K562 (cell line): ENCODE data around the gene HOXA11. TPM values are rescaled to one million over a fixed set of nuclear protein-coding genes. Genes with fewer than 3 reads are reported as not detected.

Experiments
- ATAC-seq: fragments of 200-7000 bp; cut with Tn5 transposase; 3 replicates; pipeline ENCODE4 v1.9.1; 2020; ENCODE audit warnings: moderate library complexity
- BruUV-seq: library from RNA; stranded (reverse); fragments of 400-500 nt; replicated peaks from 2 replicates; lab custom pipeline; 2021; lab: Mats Ljungman, UMichigan
- CTCF ChIA-PET: fragments of 300-600 bp; formaldehyde crosslinking; extraction: SDS; loops from one replicate; lab custom pipeline; 2021; ENCODE audit warnings: low intra/inter-chr PET ratio; lab: Yijun Ruan, JAX
- POLR2A ChIA-PET: fragments of 300-600, 350-650 bp; sonication (Branson Sonifier 250); formaldehyde crosslinking; extraction: SDS; loops from one replicate; lab custom pipeline; 2021; ENCODE audit warnings: antibody characterized with exemption, inconsistent platforms; lab: Yijun Ruan, JAX
- DNase-seq, 4 experiments: peaks; one replicate each; pipeline versions ENCODE4 v3.0.0 to v3.0.0-alpha.2; 2011 to 2018; ENCODE audit warnings: low spot score in 3 of 4, mixed read lengths in 3 of 4; ENCODE audit errors: extremely low read depth in 1 of 4
- FAIRE-seq: peaks from 2 replicates; lab custom pipeline; 2011; peaks lifted over from hg19 to GRCh38; lab: Jason Lieb, UNC
- H2AFZ ChIP-seq: 2 replicates; pipeline ENCODE4 v1.6.0; 2011; ENCODE audit warnings: low read depth, low read length, control low read depth, inconsistent platforms
- H3K27ac ChIP-seq: fragments of 200-600 bp; 3 replicates; pipeline ENCODE4 v1.8.0; 2011; ENCODE audit warnings: low read depth, mild to moderate bottlenecking, control low read depth, inconsistent platforms, low read length, moderate library complexity, mixed read lengths; ENCODE audit errors: extremely low read depth
- H3K27me3 ChIP-seq, 2 experiments: fragments of 300-600 bp in 1 of 2; 2 replicates in 1 of 2; 3 replicates in 1 of 2; pipeline versions ENCODE4 v1.6.0 to v1.8.0; 2011; ENCODE audit warnings: inconsistent platforms in 2 of 2, low read length in 2 of 2, mild to moderate bottlenecking in 1 of 2, mixed read lengths in 1 of 2, moderate library complexity in 1 of 2; ENCODE audit not compliant: control insufficient read depth in 2 of 2, insufficient read depth in 2 of 2
- H3K36me3 ChIP-seq: fragments of 300-600 bp; 3 replicates; pipeline ENCODE4 v1.8.0; 2011; ENCODE audit warnings: mild to moderate bottlenecking, low read length, inconsistent platforms; ENCODE audit not compliant: control insufficient read depth, insufficient read depth
- H3K4me1 ChIP-seq, 2 experiments: fragments of 200-600 bp in 1 of 2; replicated peaks in 1 of 2; 2 replicates in 1 of 2; 3 replicates in 1 of 2; pipeline versions ENCODE4 v1.5.1 to v1.8.0; 2011; ENCODE audit warnings: inconsistent platforms in 2 of 2, low read length in 2 of 2, mild to moderate bottlenecking in 1 of 2, mixed read lengths in 1 of 2, moderate library complexity in 1 of 2; ENCODE audit not compliant: control insufficient read depth in 2 of 2, insufficient read depth in 2 of 2
- H3K4me2 ChIP-seq: 2 replicates; pipeline ENCODE4 v1.6.1; 2011; ENCODE audit warnings: low read length, control low read depth, inconsistent platforms, mixed read lengths; ENCODE audit not compliant: insufficient read depth
- H3K4me3 ChIP-seq: fragments of 200-600 bp; sonication (generic), shearing (Covaris generic); 2 replicates; pipeline ENCODE4 v1.5.1; 2016; ENCODE audit warnings: control low read depth, inconsistent platforms
- H3K79me2 ChIP-seq: fragments of 200-600 bp; 3 replicates; pipeline ENCODE4 v1.8.0; 2011; ENCODE audit warnings: low read length, inconsistent platforms; ENCODE audit not compliant: control insufficient read depth, insufficient read depth
- H3K9ac ChIP-seq, 2 experiments: 2 replicates each; pipeline versions ENCODE4 v1.6.0 to v1.6.1; 2011; ENCODE audit warnings: low read depth in 2 of 2, low read length in 2 of 2, control low read depth in 1 of 2, inconsistent platforms in 1 of 2, mild to moderate bottlenecking in 1 of 2, mixed read lengths in 1 of 2; ENCODE audit not compliant: insufficient read depth in 1 of 2
- H3K9me1 ChIP-seq: one replicate; pipeline ENCODE4 v1.6.0; 2011; ENCODE audit warnings: inconsistent platforms, mild to moderate bottlenecking, low read length, moderate library complexity; ENCODE audit not compliant: control insufficient read depth, insufficient read depth
- H3K9me3 ChIP-seq: replicated peaks from 2 replicates; pipeline ENCODE4 v1.5.1; 2011; ENCODE audit warnings: low read depth, low read length, inconsistent platforms; ENCODE audit not compliant: control insufficient read depth, insufficient read depth
- H4K20me1 ChIP-seq: replicated peaks from 2 replicates; pipeline ENCODE4 v1.6.1; 2011; ENCODE audit warnings: low read length, inconsistent platforms, mixed read lengths; ENCODE audit not compliant: control insufficient read depth, insufficient read depth
- CBX2 ChIP-seq: fragments of 200-600 bp; sonication (generic); IDR thresholded peaks from one replicate; pipeline ENCODE4 v1.6.1; 2012; ENCODE audit warnings: mild to moderate bottlenecking, low read length, inconsistent platforms; ENCODE audit not compliant: insufficient read depth, poor library complexity, severe bottlenecking
- CBX8 ChIP-seq: fragments of 200-600 bp; sonication (generic); IDR thresholded peaks from 2 replicates; pipeline ENCODE4 v1.6.1; 2012; ENCODE audit warnings: borderline replicate concordance, mixed run types, low read depth, mild to moderate bottlenecking, moderate library complexity, mixed read lengths, low read length, control low read depth, inconsistent platforms; ENCODE audit not compliant: poor library complexity, severe bottlenecking; ENCODE audit errors: extremely low read depth
- IFI16 ChIP-seq: fragments of 250-450 bp; sonication (Bioruptor Pico); IDR thresholded peaks from 2 replicates; pipeline ENCODE4 v2.1.2; 2022; ENCODE audit warnings: mild to moderate bottlenecking, inconsistent platforms
- NCOA1 ChIP-seq: fragments of 450-650 bp; IDR thresholded peaks from 2 replicates; pipeline ENCODE4 v1.6.1; 2016; ENCODE audit warnings: low read depth
- PPARD ChIP-seq: fragments of 250-450 bp; sonication (Bioruptor Pico); IDR thresholded peaks from 2 replicates; pipeline ENCODE4 v1.8.0; 2022; ENCODE audit warnings: inconsistent platforms, mild to moderate bottlenecking, moderate library complexity
- PRDM10 ChIP-seq: fragments of 450-650 bp; IDR thresholded peaks from 2 replicates; pipeline ENCODE4 v1.6.1; 2018; ENCODE audit not compliant: partially characterized antibody
- ZNF644 ChIP-seq: fragments of 200-800 bp; sonication (Bioruptor generic); IDR thresholded peaks from 2 replicates; pipeline ENCODE4 v1.6.1; 2016; ENCODE audit warnings: low read depth, missing genetic modification characterization, missing compliant biosample characterization
- WGBS: fragments of 100-300 bp; shearing (Covaris generic); methylation state at CpG from one replicate; pipeline ENCODE4 v1.1.6; 2016; ENCODE audit warnings: low coverage, mixed read lengths; ENCODE audit not compliant: insufficient coverage; ENCODE audit errors: missing lambda C conversion rate; 5-methylcytosine and 5-hydroxymethylcytosine counted together
- in situ Hi-C: fragments of 300-500 bp; cut with MboI; formaldehyde crosslinking; loops from 4 replicates; pipeline ENCODE4 v1.15.0; 2018; ENCODE audit warnings: inconsistent platforms, mixed read lengths
- intact Hi-C: fragments of 100-400 bp; cut with micrococcal nuclease; formaldehyde crosslinking; loops from 2 replicates; pipeline ENCODE4 v1.14.2; 2022
- polyA plus RNA-seq, 8 experiments: library from polyadenylated mRNA; depleted of rRNA in 4 of 8; stranded (reverse) in 5 of 8; unstranded in 3 of 8; fragments of >200 nt; fragmentation: Nextera tagmentation in 2 of 8; fragmentation: Illumina TruSeq in 1 of 8; extraction: Ambion mirVana in 2 of 8; extraction: Trizol in 1 of 8; gene quantifications; 2 replicates each; pipeline versions ENCODE4 v1.2.1 to v1.2.3, GENCODE V29; 2011 to 2014; ENCODE audit warnings: inconsistent platforms in 1 of 8, missing spikeins in 1 of 8
- total RNA-seq, 7 experiments: library from RNA; depleted of rRNA in 6 of 7; stranded (reverse); fragments of >200 nt in 6 of 7; fragmentation: Illumina TruSeq in 2 of 7; extraction: Trizol in 2 of 7; gene quantifications; 2 replicates each; pipeline versions ENCODE4 v1.2.1 to v1.2.3, GENCODE V29; 2011 to 2021; ENCODE audit warnings: low replicate concordance in 1 of 7
- TF ChIP-seq, protein P1 (sequence below): fragments of 450-650 bp; IDR thresholded peaks from 2 replicates; pipeline ENCODE4 v1.7.1; 2018; ENCODE audit warnings: mild to moderate bottlenecking, low read depth; ENCODE audit not compliant: partially characterized antibody

Gene HOXA11
- total and polyA plus RNA-seq, 9 of the 15 experiments (the other 6 are each of a cell fraction or from before 2014, with no cell fraction given), result not detected

DNA sequence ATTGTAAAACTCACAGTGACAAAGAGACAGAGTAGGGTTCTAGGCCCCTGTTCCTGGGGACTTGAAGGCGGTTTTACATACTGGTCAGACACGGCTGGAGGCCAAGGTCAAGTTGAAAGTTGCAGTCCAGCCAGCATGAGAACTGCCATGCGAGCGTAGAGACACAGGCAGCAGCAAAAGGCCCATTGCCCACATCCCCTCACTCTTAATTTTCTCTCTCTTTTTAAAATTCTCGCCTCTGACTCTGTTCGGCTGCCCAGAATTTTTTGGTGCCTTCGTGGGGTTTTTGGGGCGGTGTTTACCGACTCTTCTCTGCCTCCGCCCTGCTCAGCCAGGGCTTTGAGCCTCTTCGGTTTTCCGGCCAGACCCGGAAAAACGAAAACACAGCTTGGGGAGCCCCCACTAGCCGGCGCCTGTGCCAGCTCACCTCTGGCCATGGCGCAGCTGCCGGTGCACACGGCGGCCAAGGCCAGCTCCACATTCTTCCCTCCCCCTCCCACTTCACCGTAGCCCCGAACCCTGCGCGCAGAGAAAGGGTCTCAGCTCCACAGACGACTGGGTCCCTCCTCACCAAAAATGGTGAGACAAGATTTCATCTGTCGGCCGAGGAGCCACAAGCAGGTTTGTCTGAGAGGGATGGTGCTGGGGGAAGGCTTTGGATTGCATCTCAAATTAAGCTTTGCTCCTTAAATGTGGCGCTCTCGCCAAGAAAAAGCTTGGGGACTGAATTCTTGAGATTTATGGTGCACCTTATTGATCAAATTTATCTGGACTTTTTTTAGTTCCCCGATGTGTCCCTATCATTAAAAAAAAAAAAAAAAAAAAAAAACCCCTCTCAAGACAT, 17.2 kb upstream of the HOXA11 start:
- H3K27me3 ChIP-seq, result peaks cover 51 to 71% of the 10 kb centered on the region in 2 experiments
- H3K4me1 ChIP-seq, result peaks cover 0 to 17% of the 10 kb centered on the region in 2 experiments; a peak in 2 of 5 replicates
- ChIA-PET POLR2A (interaction anchor here (0.6 kb wide), 1 partner anchor 1947 kb away, joined by 3 read pairs; no protein-coding TSS in a partner anchor), CTCF (no interaction called here)
- H4K20me1 ChIP-seq, result 0 out of 2 replicates have a peak, but pooled peaks cover 8% of the 10 kb centered on the region
- no peak for DNase-seq
- 12% methylated on average over 29 of the region's 30 CpGs for WGBS
- in situ Hi-C loops, result loop anchor here (5.0 to 10.0 kb wide), 4 partner anchors 373 to 815 kb away; no protein-coding TSS in a partner anchor
- ATAC-seq, result no peak
- H3K9me3 ChIP-seq, result no peaks in the 10 kb centered on the region
- H3K9me1 ChIP-seq, result no peaks in the 10 kb centered on the region
- TF ChIP-seq CBX8, result peak; percentile 72
- no peak for TF ChIP-seq IFI16 (CRISPR knock-in tag)
- TF ChIP-seq NCOA1, result no peak
- no peak for TF ChIP-seq ZNF644 (tag)
- peak; percentile 18 for TF ChIP-seq CBX2
- no peak for TF ChIP-seq PRDM10
- no peak for TF ChIP-seq PPARD (CRISPR knock-in tag)
- TF ChIP-seq, protein P1, sequence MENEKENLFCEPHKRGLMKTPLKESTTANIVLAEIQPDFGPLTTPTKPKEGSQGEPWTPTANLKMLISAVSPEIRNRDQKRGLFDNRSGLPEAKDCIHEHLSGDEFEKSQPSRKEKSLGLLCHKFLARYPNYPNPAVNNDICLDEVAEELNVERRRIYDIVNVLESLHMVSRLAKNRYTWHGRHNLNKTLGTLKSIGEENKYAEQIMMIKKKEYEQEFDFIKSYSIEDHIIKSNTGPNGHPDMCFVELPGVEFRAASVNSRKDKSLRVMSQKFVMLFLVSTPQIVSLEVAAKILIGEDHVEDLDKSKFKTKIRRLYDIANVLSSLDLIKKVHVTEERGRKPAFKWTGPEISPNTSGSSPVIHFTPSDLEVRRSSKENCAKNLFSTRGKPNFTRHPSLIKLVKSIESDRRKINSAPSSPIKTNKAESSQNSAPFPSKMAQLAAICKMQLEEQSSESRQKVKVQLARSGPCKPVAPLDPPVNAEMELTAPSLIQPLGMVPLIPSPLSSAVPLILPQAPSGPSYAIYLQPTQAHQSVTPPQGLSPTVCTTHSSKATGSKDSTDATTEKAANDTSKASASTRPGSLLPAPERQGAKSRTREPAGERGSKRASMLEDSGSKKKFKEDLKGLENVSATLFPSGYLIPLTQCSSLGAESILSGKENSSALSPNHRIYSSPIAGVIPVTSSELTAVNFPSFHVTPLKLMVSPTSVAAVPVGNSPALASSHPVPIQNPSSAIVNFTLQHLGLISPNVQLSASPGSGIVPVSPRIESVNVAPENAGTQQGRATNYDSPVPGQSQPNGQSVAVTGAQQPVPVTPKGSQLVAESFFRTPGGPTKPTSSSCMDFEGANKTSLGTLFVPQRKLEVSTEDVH, result no peak
- H3K4me2 ChIP-seq, result no peak overlapping the region
- no peak overlapping the region for H3K27ac ChIP-seq
- no peaks in the 10 kb centered on the region for H3K79me2 ChIP-seq
- H3K36me3 ChIP-seq, result no peaks in the 10 kb centered on the region
- no peak overlapping the region for H3K9ac ChIP-seq
- BruUV-seq, result no TSS peak
- FAIRE-seq, result no peak
- intact Hi-C loops, result no loop called here
- H2AFZ ChIP-seq, result no peak overlapping the region
- no peak overlapping the region for H3K4me3 ChIP-seq
